H9 (cell line): ENCODE results near the gene PTPRJ. TPM values are rescaled to one million over a fixed set of nuclear protein-coding genes. Genes with fewer than 3 reads are reported as not detected.

Experiments used
- DNase-seq: peaks from one replicate; pipeline ENCODE4 v3.0.0-alpha.2; 2017
- H2AFZ ChIP-seq: one replicate; pipeline ENCODE4 v1.6.1; 2013; ENCODE audit warnings: mild to moderate bottlenecking, low read length, control low read depth, moderate library complexity
- H2AK5ac ChIP-seq: 2 replicates; pipeline ENCODE4 v1.6.1; 2013; ENCODE audit warnings: low read length, control low read depth, mixed read lengths; ENCODE audit not compliant: insufficient read length
- H2BK120ac ChIP-seq: one replicate; pipeline ENCODE4 v1.6.1; 2013; ENCODE audit warnings: low read depth, mild to moderate bottlenecking, low read length, control low read depth, inconsistent platforms; ENCODE audit not compliant: poor library complexity, severe bottlenecking
- H2BK12ac ChIP-seq: 2 replicates; pipeline ENCODE4 v1.6.1; 2013; ENCODE audit warnings: low read length, control low read depth, mixed read lengths, low read depth; ENCODE audit not compliant: insufficient read length
- H2BK15ac ChIP-seq: 2 replicates; pipeline ENCODE4 v1.6.1; 2013; ENCODE audit warnings: low read depth, low read length, control low read depth
- H2BK20ac ChIP-seq: one replicate; pipeline ENCODE4 v1.6.1; 2013; ENCODE audit warnings: low read depth, mild to moderate bottlenecking, low read length, control low read depth, inconsistent platforms; ENCODE audit not compliant: poor library complexity, severe bottlenecking
- H2BK5ac ChIP-seq: 2 replicates; pipeline ENCODE4 v1.6.1; 2013; ENCODE audit warnings: low read length, control low read depth, mixed read lengths; ENCODE audit not compliant: insufficient read length
- H3K14ac ChIP-seq: 2 replicates; pipeline ENCODE4 v1.6.1; 2013; ENCODE audit warnings: low read length, control low read depth; ENCODE audit not compliant: insufficient read depth
- H3K18ac ChIP-seq: 2 replicates; pipeline ENCODE4 v1.6.1; 2013; ENCODE audit warnings: low read depth, mild to moderate bottlenecking, mixed read lengths, low read length, control low read depth; ENCODE audit not compliant: insufficient read length
- H3K23ac ChIP-seq: 2 replicates; pipeline ENCODE4 v1.6.1; 2013; ENCODE audit warnings: low read length, control low read depth, mixed read lengths, low read depth; ENCODE audit not compliant: insufficient read length
- H3K23me2 ChIP-seq: 2 replicates; pipeline ENCODE4 v1.6.1; 2013; ENCODE audit warnings: low read depth, mild to moderate bottlenecking, mixed read lengths, low read length, control low read depth; ENCODE audit not compliant: insufficient read length, poor library complexity, severe bottlenecking
- H3K27ac ChIP-seq: 2 replicates; pipeline ENCODE4 v1.5.1; 2013; ENCODE audit warnings: low read length, control low read depth, mixed read lengths, low read depth; ENCODE audit not compliant: insufficient read length
- H3K27me3 ChIP-seq: 2 replicates; pipeline ENCODE4 v1.6.1; 2013; ENCODE audit warnings: low read length, control low read depth, inconsistent platforms; ENCODE audit not compliant: insufficient read depth
- H3K4ac ChIP-seq: 2 replicates; pipeline ENCODE4 v1.6.1; 2013; ENCODE audit warnings: low read depth, mild to moderate bottlenecking, control low read depth, inconsistent platforms, low read length, moderate library complexity
- H3K4me1 ChIP-seq: 2 replicates; pipeline ENCODE4 v1.6.1; 2013; ENCODE audit warnings: low read length, control low read depth, inconsistent platforms; ENCODE audit not compliant: insufficient read depth
- H3K4me2 ChIP-seq: 2 replicates; pipeline ENCODE4 v1.6.1; 2013; ENCODE audit warnings: low read length, control low read depth, mixed read lengths; ENCODE audit not compliant: insufficient read length, insufficient read depth
- H3K56ac ChIP-seq: 2 replicates; pipeline ENCODE4 v1.6.1; 2013; ENCODE audit warnings: low read depth, mild to moderate bottlenecking, mixed read lengths, low read length, control low read depth; ENCODE audit not compliant: insufficient read length
- H3K79me1 ChIP-seq: 2 replicates; pipeline ENCODE4 v1.6.1; 2013; ENCODE audit warnings: low read depth, mild to moderate bottlenecking, moderate library complexity, low read length, control low read depth, inconsistent platforms; ENCODE audit not compliant: insufficient read depth, poor library complexity, severe bottlenecking
- H3K79me2 ChIP-seq: 2 replicates; pipeline ENCODE4 v1.6.1; 2013; ENCODE audit warnings: low read length, control low read depth, inconsistent platforms; ENCODE audit not compliant: insufficient read depth
- H3K9ac ChIP-seq: 2 replicates; pipeline ENCODE4 v1.6.1; 2013; ENCODE audit warnings: low read length, control low read depth, mixed read lengths; ENCODE audit not compliant: insufficient read length; ENCODE audit errors: extremely low read depth
- H3K9me3 ChIP-seq: one replicate; pipeline ENCODE4 v1.6.1; 2013; ENCODE audit warnings: low read depth, low read length, inconsistent platforms; ENCODE audit not compliant: control insufficient read depth
- H3T11ph ChIP-seq: one replicate; pipeline ENCODE4 v1.6.1; 2013; ENCODE audit warnings: mild to moderate bottlenecking, low read length, control low read depth, inconsistent platforms
- H4K20me1 ChIP-seq: one replicate; pipeline ENCODE4 v1.6.1; 2013; ENCODE audit not compliant: control insufficient read depth, insufficient read length, insufficient read depth
- H4K5ac ChIP-seq: 2 replicates; pipeline ENCODE4 v1.6.1; 2013; ENCODE audit warnings: low read depth, mild to moderate bottlenecking, mixed read lengths, low read length, control low read depth; ENCODE audit not compliant: insufficient read length
- H4K8ac ChIP-seq: replicated peaks from 2 replicates; pipeline ENCODE4 v1.6.1; 2013; ENCODE audit warnings: low read length, control low read depth, mixed read lengths, low read depth; ENCODE audit not compliant: insufficient read length
- H4K91ac ChIP-seq: 2 replicates; pipeline ENCODE4 v1.6.1; 2013; ENCODE audit warnings: low read depth, mild to moderate bottlenecking, moderate library complexity, mixed read lengths, low read length, control low read depth; ENCODE audit not compliant: insufficient read length
- H3K27ac Mint-ChIP-seq, 3 experiments: 2 replicates in 2 of 3; 3 replicates in 1 of 3; pipeline ENCODE4 v1.8.0; 2020 to 2021; ENCODE audit warnings: mixed read lengths in 3 of 3, mild to moderate bottlenecking in 1 of 3, moderate library complexity in 1 of 3
- H3K27me3 Mint-ChIP-seq: 2 replicates; pipeline ENCODE4 v1.8.0; 2021; ENCODE audit warnings: low read depth, mild to moderate bottlenecking, moderate library complexity, mixed read lengths
- H3K36me3 Mint-ChIP-seq, 3 experiments: 2 replicates in 2 of 3; 3 replicates in 1 of 3; pipeline ENCODE4 v1.8.0; 2020 to 2021; ENCODE audit warnings: low read depth in 3 of 3, mixed read lengths in 3 of 3; ENCODE audit not compliant: insufficient read depth in 1 of 3
- H3K4me1 Mint-ChIP-seq, 2 experiments: 2 replicates each; pipeline ENCODE4 v1.8.0; 2020; ENCODE audit warnings: mixed read lengths in 2 of 2
- H3K4me3 Mint-ChIP-seq, 2 experiments: 2 replicates in 1 of 2; 3 replicates in 1 of 2; pipeline ENCODE4 v1.8.0; 2020 to 2021; ENCODE audit warnings: mild to moderate bottlenecking in 2 of 2, mixed read lengths in 2 of 2, moderate library complexity in 1 of 2
- H3K9me3 Mint-ChIP-seq, 2 experiments: 2 replicates in 1 of 2; 3 replicates in 1 of 2; pipeline ENCODE4 v1.8.0; 2020; ENCODE audit warnings: mild to moderate bottlenecking in 2 of 2, mixed read lengths in 2 of 2, moderate library complexity in 1 of 2
- CTCF ChIP-seq: fragments of 200-600 bp; sonication (generic); conservative IDR thresholded peaks from 3 replicates; pipeline ENCODE4 v1.8.0; 2021; ENCODE audit warnings: antibody characterized with exemption, mild to moderate bottlenecking
- WGBS: extraction: QIAGEN DNeasy Blood & Tissue Kit; methylation state at CpG from one replicate; pipeline ENCODE4 v1.1.7; 2013; ENCODE audit warnings: missing lambda C conversion rate, low lambda C conversion rate, mixed read lengths; ENCODE audit not compliant: insufficient read length; ENCODE audit errors: extremely low coverage; 5-methylcytosine and 5-hydroxymethylcytosine counted together
- total RNA-seq: library from RNA; stranded (reverse); gene quantifications from 2 replicates; pipeline ENCODE4 v1.2.1, GENCODE V29; 2021

Gene PTPRJ
- total RNA-seq, 1 experiment from 2014 or later = 10.6 TPM

DNA sequence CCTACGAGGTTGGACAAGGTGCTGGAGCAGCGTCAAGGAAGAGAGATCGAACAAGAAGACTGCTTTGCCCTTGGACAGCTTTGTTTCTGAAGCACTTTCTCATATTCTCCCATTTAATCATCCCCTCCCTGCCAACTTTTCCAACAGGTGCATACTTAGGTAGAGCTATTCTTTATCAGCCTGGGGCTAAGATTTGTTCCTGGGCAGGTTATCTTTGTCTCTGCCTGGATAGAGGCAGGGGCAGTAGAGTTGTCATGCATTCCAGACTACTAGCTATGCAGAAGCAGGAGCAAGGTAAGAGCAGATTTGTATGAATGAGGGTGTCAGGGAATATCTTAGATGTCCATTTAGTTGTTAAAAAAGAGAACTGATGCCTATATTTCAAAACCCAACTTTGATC lies 82.3 kb downstream of the PTPRJ start:
- Mint-ChIP-seq H3K4me1 (peaks cover 15 to 38% of the 10 kb centered on the region in 2 experiments), H3K9me3 (no peaks in the 10 kb centered on the region), H3K36me3 (no peaks in the 10 kb centered on the region), H3K27ac (peak overlapping the region in 1 of 3 experiments; percentile 13; a peak in 1 of 7 replicates), H3K27me3 (no peaks in the 10 kb centered on the region), H3K4me3 (no peak overlapping the region)
- no peak overlapping the region for H4K8ac ChIP-seq
- H2BK5ac ChIP-seq = no peak overlapping the region
- H4K5ac ChIP-seq = no peak overlapping the region
- H3K27ac ChIP-seq = no peak overlapping the region
- WGBS = no CpG with 5 or more reads among the region's 3 CpGs
- no peak overlapping the region for H3K14ac ChIP-seq
- TF ChIP-seq CTCF = no peak
- H3K79me2 ChIP-seq = no peaks in the 10 kb centered on the region
- H3K27me3 ChIP-seq = no peaks in the 10 kb centered on the region
- no peak overlapping the region for H3K18ac ChIP-seq
- no peak overlapping the region for H2AK5ac ChIP-seq
- H3K79me1 ChIP-seq = peaks cover 4% of the 10 kb centered on the region
- no peak overlapping the region for H2AFZ ChIP-seq
- no peak overlapping the region for H3K9ac ChIP-seq
- no peak overlapping the region for H3K4me2 ChIP-seq
- H3K9me3 ChIP-seq = no peaks in the 10 kb centered on the region
- peaks cover 2% of the 10 kb centered on the region; the same call in 1 of the 2 replicates for H3K4me1 ChIP-seq
- no peak overlapping the region for H2BK15ac ChIP-seq
- H3K56ac ChIP-seq = no peak overlapping the region
- no peak overlapping the region for H2BK20ac ChIP-seq
- no peak overlapping the region for H3K4ac ChIP-seq
- no peak overlapping the region for H2BK120ac ChIP-seq
- no peak overlapping the region for H4K91ac ChIP-seq
- H4K20me1 ChIP-seq = no peaks in the 10 kb centered on the region
- H2BK12ac ChIP-seq = no peak overlapping the region
- H3K23ac ChIP-seq = no peak overlapping the region
- H3T11ph ChIP-seq = no peak overlapping the region
- DNase-seq = no peak
- no peaks in the 10 kb centered on the region for H3K23me2 ChIP-seq
